LNCaP clone FGC (cell line): ENCODE data around the gene ZPR1.

Experiments used
- DNase-seq: peaks from one replicate; pipeline ENCODE4 v3.0.0-alpha.2; 2011; ENCODE audit warnings: low read depth
- H3K4me3 ChIP-seq: 2 replicates; pipeline ENCODE4 v1.5.1; 2011; ENCODE audit warnings: mild to moderate bottlenecking, low read depth, low read length, control low read depth
- CTCF ChIP-seq: IDR thresholded peaks from 2 replicates; pipeline ENCODE4 v1.5.1; 2012; ENCODE audit warnings: mild to moderate bottlenecking; ENCODE audit not compliant: control insufficient read depth, insufficient read depth; ENCODE audit errors: extremely low read depth

ZPR1 gene

GRCh38 chr11:116833491-116833815 is 45.6 kb upstream of the ZPR1 start:
- TF ChIP-seq CTCF: no peak
- no peak for DNase-seq

GRCh38 chr11:116832350-116833290 is 44.8 kb upstream of the ZPR1 start:
- DNase-seq: no peak
- H3K4me3 ChIP-seq: no peak overlapping the region
- peak; percentile 26; the same call in 1 of the 2 replicates for TF ChIP-seq CTCF

More at GRCh38 chr11:116833491-116833815, 45.6 kb upstream of the ZPR1 start:
- H3K4me3 ChIP-seq: no peak overlapping the region

GRCh38 chr11:116831790-116832349 is 44.0 kb upstream of the ZPR1 start:
- TF ChIP-seq CTCF: no peak
- no peak overlapping the region for H3K4me3 ChIP-seq
- DNase-seq: no peak

- no peak overlapping the region for H3K4me3 ChIP-seq
- DNase-seq: no peak
- TF ChIP-seq CTCF: no peak
Measured at GRCh38 chr11:116830184-116830912, 42.5 kb upstream of the ZPR1 start.

- DNase-seq: no peak
- no peak for TF ChIP-seq CTCF
- H3K4me3 ChIP-seq: no peak within 1 kb of the TSS
Measured at GRCh38 chr11:116829525-116830183, 41.8 kb upstream of the ZPR1 start, which contains the start of gene APOC3. Gene APOC3 (plus strand): TSS chr11:116829907. CDS start chr11:116830583, 676 bp downstream.

GRCh38 chr11:116828632-116829524 is 41.1 kb upstream of the ZPR1 start:
- H3K4me3 ChIP-seq: no peak overlapping the region
- no peak for DNase-seq
- TF ChIP-seq CTCF: no peak
